ENCODE measurements around the gene DOLPP1.

The DOLPP1 gene

GRCh38 chr9:129054163-129054851, 26.6 kb upstream of the DOLPP1 start:
- no peak for TF ChIP-seq GATA3 (IDR thresholded peaks at IDR 0.05; ENCODE audit: low read depth, low read length)

GRCh38 chr9:129058965-129059795, 21.7 kb upstream of the DOLPP1 start:
- no peak for TF ChIP-seq GATA3 (IDR thresholded peaks at IDR 0.05; ENCODE audit: low read depth, low read length)
- no peak for TF ChIP-seq GATA2 (IDR thresholded peaks at IDR 0.05; ENCODE audit: low read depth, low read length)

GRCh38 chr9:129059796-129060785, 20.8 kb upstream of the DOLPP1 start:
- TF ChIP-seq GATA2 (IDR thresholded peaks at IDR 0.05; ENCODE audit: low read depth, low read length) = no peak
- TF ChIP-seq GATA3 (IDR thresholded peaks at IDR 0.05; ENCODE audit: low read depth, low read length) = no peak

GRCh38 chr9:129060991-129061390, 19.9 kb upstream of the DOLPP1 start:
- no peak for TF ChIP-seq GATA3 (IDR thresholded peaks at IDR 0.05; ENCODE audit: low read depth, low read length)
- TF ChIP-seq GATA2 (IDR thresholded peaks at IDR 0.05; ENCODE audit: low read depth, low read length) = no peak

- no peak for TF ChIP-seq GATA3 (IDR thresholded peaks at IDR 0.05; ENCODE audit: low read depth, low read length)
- no peak for TF ChIP-seq GATA2 (IDR thresholded peaks at IDR 0.05; ENCODE audit: low read depth, low read length)
These were observed 17.9 kb upstream of the DOLPP1 start for GRCh38 chr9:129063061-129063460.

GRCh38 chr9:129064499-129064908, 16.4 kb upstream of the DOLPP1 start:
- TF ChIP-seq GATA2 (IDR thresholded peaks at IDR 0.05; ENCODE audit: low read depth, low read length) (no peak), GATA3 (IDR thresholded peaks at IDR 0.05; ENCODE audit: low read depth, low read length) (no peak)

GRCh38 chr9:129068110-129068509, 12.8 kb upstream of the DOLPP1 start:
- TF ChIP-seq GATA2 (IDR thresholded peaks at IDR 0.05; ENCODE audit: low read depth, low read length) (no peak), GATA3 (IDR thresholded peaks at IDR 0.05; ENCODE audit: low read depth, low read length) (no peak)

GRCh38 chr9:129068990-129069861, 11.7 kb upstream of the DOLPP1 start:
- TF ChIP-seq GATA3 (IDR thresholded peaks at IDR 0.05; ENCODE audit: low read depth, low read length) = no peak
- TF ChIP-seq GATA2 (IDR thresholded peaks at IDR 0.05; ENCODE audit: low read depth, low read length) = no peak

GRCh38 chr9:129069862-129070641, 10.9 kb upstream of the DOLPP1 start:
- TF ChIP-seq GATA3 (IDR thresholded peaks at IDR 0.05; ENCODE audit: low read depth, low read length) (no peak), GATA2 (IDR thresholded peaks at IDR 0.05; ENCODE audit: low read depth, low read length) (no peak)

GRCh38 chr9:129070696-129071525, 10.0 kb upstream of the DOLPP1 start:
- no peak for TF ChIP-seq GATA2 (IDR thresholded peaks at IDR 0.05; ENCODE audit: low read depth, low read length)

GRCh38 chr9:129071526-129072126, 9.3 kb upstream of the DOLPP1 start:
- TF ChIP-seq GATA2 (IDR thresholded peaks at IDR 0.05; ENCODE audit: low read depth, low read length) = no peak
- no peak for TF ChIP-seq GATA3 (IDR thresholded peaks at IDR 0.05; ENCODE audit: low read depth, low read length)
